ENCODE results near the gene TRABD2B.

TRABD2B gene

DNA sequence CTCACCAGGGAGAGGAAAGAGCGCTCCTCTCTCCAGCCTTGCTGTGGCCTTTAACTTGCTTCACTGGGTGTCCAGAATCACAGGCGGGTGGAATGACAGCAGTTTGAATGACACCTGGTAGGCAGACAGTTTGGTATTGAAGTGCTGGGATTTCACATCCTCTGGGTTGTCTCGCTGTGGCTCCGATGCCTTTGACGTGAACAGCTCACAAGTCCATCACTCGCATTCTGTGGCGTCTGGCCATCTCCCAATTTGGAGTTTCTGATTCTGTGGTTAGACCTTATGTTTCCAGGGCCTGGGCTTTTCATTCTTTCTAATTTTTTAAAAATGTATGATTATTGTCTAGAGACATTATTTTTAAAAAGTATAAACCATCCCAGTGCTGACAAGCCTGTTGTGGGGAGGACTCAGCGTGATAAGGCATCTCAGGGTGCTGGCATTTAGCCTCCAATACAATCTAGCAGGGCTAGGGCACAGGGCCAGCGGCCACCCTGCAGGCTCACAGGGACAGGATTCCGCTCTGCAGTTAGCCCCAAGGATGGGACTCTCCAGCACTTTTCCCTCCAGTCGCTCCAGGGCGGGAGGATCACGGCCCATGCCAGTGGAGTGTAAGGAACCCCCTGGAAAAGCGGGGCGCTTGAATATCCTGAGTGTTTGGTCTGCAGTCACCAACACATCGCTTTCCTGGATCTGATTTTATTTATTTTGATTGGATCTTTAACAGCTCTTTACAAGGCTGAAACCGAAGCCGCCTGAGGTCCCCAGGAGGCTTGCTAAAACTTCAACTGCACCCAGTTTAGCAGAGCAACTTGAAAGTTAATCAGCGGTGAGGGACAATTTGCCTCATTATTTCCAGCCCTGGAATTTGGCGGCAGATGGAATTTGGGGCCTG, 178.3 kb downstream of the TRABD2B start:
- DNase-seq, result peak; percentile 71

DNA sequence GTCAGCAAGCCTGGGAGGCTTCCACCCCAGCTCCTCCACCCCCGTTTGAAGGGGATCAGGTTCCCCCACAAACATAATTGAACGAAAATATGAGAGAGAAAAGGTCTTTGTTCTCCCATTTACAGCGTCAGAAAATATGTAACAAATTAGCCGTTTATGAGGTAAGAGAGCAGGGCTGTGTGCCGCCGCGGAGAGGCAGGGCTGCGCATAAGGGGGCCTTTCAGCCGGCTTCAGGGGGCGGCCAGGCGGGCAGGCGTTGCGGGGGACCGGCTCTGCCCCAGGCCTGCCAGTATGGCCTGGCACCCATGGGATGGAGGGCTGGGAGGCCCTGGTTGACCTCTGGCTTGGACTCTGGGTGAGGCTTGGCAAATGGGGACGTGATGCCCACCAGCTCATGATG, 179.3 kb downstream of the TRABD2B start:
- no peak for DNase-seq

DNA sequence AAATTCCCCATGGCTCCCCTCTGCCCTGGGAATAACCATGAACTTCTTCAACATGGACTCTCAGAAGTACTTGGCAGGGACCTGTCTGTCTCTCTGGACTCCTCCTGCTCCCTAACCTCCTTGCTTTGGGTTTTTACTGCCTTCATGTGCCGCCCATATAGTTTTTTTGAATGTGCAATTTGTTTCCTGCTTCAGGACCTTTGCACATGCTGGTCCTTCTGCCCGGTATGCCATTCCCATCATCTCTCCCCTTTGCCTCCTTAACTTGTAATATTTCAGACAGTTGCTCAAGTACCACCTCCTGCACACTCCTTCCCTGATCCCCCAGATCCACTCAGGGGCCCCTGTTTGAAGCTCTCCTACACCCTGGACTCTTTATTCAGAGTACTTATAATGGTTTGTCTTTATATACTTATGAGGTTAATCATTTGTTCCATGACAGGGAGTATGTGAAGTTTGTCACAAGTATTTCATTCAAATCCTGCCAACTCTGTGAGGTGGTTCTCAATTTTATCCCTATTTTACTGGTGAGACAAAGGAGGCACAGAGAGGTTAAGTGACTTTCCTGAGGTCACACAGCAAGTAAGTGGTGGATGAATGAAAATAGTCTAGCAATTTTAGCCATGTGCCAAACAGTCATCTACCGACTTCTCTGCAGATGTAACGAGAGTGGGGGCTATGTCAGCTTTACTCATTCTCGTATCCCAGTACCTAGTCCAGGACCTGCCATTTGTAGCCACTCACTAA, 180.7 kb downstream of the TRABD2B start:
- DNase-seq, result no peak

DNA sequence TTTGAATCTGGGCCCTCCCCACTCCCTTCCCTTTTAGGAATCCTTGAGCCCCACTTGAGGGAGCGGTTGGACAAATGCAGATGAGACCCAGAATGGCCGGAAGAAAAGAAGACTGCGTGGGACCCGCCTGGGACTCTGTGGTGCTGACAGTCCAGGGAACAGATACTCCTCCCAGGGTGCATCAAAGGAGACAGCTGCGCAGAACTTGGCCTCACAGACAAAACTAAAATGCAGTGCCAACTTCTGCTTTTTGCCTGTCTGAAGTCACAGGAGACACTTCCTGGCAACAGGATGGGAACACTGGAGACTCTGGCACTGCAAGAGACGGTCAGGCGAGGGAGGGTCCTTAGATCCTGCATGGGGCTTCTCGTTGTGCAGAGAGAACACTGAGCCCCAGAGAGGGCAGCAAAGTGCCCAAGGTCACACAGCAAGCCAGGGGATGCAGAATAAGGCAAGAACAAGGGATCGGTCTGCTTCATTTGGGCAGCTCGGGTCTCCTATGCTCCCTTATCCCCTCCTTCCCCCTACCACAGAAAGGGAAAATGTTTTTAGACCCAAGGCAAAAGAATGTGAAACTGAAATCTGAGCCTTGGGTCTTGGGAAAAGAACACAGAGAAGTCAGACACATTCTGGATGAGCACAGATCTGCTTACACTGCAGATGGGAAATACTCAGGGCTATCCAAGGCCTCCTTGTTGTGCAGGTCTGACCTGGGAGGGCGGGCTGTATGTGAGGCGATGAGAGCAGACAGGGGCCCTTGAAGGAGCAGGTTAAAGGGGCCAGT, 182.4 kb downstream of the TRABD2B start:
- no peak for DNase-seq

DNA sequence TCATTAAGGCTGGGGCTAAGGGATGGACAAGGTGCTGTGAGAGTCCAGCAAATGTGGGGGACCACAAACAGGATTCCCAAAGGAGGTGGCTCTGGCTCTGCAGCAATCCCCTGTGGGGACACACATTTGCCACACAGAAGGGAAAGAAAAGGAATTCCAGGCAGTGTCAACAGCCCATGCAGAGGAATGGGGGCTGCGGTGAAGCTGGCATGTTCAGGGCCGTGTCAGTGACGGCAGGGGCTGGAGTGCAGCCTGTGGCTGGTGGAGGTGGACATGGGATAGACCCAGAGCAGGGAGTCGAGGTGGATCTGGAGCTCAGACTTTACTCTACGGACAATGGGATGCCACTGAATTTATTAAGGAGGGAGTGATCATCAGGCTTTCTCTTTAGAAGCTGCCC, 183.2 kb downstream of the TRABD2B start:
- no peak for DNase-seq

DNA sequence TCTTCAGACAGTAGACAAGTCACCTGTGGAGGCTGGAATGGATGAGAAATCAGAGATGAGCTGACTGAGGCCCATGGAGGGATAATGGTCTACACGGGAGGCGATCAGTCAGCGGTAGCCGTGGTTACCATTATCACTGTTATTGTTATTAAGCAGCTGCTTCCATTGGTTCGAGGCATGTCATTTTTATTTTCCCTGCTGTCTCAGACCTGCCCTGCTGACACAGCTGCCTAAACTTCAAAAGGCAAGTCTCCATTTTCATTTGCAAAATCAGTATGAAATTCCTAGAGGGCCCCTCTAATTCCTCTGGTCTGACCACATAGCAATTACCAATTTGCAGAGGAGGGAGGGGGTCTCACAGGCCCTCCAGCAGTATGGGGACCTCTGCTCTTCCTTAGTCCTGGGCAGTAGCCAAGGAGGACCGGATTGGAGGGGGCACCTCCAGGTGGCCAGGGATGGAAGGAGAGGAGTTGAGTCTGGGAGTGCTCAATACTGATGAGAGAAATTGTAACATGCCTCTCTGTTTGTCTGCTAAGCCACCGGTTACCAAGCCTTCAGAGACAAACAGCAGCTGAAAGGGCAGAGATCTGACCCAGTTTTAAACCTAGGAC, 184.2 kb downstream of the TRABD2B start:
- DNase-seq, result no peak

DNA sequence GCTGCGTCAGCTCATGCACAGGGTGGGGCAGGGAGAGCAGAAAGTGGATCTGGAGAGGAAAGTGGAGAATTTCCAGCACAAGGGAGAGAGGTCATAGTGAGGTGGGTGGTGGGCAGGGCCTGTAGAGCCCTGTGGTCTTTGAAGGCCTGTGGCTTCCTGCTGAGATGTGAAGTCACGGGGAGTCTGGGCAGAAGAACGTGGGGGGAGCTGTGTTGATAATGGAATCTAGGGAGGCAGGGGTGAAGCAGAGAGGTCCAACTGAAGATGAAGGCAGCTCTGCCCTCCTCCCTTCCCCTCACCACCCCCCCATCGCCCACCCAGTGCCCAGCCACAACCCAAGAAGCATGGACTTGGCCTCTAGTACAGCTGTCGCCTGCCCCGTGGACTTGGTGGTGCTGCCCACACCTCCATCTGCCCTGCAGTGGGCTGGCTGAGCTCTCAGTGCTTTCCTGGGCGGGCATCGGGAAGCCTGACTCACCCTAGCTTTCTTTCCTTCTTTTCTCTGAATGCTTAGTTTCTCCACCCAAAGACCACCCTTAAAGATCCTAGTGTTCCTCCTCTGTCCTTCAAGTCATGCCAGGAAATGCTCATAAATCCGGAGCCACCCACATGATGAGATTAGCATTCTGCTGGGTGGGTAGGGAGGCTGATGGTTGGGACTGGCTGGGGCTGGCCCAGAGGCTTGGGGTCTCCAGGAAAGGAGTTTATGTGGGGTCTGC, 186.1 kb downstream of the TRABD2B start:
- no peak for DNase-seq

DNA sequence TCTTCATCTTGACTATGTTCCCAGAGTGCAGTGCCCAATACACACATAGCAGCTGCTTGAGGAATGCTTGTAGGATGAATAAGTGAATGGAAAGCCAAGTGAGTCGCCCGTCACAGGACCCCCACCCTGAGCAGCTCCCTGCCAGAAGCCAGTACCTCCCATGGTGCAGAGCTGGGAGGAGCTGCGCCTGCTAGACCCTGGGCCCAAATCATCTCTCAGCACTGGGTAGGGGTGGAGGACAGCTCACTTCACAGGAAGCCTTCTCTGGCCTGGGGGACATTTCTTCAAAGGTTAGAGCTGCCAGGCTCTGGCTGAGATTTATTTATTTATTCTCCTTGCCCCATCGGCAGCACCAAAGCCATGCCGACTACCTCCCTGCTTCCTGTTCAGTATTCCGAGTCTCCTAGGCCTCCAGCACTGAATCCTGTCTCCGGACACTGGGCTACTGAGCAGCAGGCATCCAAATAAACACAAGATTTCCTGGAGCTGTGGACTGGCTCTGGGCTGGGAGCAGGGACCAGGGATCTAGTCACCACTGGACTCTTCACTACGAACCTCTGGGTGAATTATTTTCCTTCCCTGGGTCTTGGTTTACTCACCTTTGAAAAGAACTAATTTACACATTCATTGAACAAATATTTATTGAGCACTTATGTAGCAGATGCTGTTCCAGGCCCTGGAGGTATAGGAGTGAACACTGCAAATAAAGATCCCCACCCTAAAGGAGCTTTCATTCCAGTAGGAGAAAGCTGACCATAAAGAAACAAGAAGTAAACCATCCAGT, 187.7 kb downstream of the TRABD2B start:
- peak; percentile 31 for DNase-seq

DNA sequence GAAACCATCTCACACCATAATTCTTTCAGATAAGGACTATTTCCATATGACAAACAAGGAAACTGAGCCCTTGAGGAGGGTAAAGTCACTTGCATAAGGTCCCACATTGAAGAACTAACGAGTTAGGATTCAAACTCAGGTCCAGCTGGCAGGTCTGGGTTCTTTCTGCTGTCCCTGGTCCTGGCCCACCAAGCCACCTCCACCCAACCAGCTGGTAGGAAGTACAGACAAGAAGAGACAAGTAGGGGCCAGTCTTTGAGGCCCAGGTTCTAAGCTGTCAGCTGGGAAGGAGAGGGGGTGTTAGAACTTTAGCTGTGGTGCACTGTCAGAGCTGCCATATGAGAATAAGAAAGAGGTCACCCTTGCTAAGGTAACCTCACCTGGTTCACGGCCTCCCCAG, 188.6 kb downstream of the TRABD2B start:
- DNase-seq, result no peak

DNA sequence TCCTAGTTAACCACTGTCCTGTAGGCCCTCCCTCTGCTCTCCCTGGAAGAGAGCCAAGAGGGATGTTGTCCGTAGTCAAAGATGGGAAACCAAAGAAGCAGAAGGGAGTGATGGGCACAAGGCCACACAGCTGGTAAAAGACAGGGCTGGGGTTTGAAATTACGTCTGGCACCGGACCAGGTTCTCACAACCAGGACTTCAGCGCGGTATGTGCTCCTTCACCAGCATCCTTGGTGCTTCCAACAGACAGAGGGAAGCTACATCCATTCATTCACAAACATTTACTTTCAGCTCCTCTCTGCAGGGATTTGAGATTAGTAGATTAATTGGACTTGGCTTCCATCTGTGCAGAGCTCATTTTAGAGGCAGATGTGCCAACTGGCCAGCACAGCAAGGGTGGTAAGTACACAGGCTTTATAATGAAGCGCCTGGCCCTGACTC, 191.2 kb downstream of the TRABD2B start:
- no peak for DNase-seq

DNA sequence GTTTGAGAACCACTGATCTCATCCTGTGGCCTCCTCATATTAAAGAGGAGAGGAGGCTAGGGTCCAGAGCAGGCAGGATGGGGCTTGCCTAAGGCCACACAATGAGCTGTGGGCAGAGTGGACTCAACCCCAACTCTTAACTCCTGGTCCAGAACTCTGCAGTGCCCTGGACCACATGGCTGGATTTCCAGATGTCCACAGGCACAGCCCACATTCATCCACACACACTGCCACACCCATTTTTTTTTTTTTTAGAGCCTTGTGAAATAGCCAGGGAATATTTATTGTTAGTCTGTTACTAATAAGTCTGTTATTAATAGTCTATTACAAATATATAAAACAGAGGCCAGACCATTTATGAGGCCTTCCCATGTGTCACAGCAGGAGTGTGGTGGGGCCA, 192.2 kb downstream of the TRABD2B start:
- DNase-seq, result no peak

DNA sequence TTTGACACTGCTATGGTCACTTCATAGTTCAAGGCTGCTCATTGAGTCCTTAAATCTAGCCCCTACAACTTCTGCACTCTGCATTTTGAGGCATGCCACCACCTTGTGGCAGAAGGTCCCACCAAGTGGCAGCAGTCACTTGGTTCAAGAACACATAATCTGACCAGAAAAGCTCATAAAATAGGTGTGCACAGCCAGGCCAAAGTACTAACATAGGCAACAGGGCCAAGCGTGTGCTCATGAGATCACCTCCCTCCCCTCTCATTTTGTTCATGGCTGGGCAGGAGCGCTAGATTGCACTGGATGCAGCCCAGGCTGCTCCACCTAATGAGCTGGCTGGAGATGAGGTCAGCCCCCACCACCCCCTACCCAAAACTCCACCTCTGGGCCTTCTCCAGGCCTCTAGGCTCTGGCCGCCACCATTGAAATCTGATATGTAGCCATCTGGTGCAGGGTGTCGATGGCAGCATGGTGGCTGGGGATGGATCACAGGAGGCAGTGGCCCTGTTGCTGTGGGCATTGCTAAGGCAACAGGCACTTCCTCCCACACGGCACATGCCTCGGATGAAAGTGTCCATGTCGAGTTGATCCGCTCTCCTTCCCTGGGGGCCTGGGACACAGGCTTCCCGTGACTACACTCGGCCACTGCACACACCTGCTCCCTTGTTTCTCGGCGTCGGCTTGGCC, 193.2 kb downstream of the TRABD2B start:
- no peak for DNase-seq

DNA sequence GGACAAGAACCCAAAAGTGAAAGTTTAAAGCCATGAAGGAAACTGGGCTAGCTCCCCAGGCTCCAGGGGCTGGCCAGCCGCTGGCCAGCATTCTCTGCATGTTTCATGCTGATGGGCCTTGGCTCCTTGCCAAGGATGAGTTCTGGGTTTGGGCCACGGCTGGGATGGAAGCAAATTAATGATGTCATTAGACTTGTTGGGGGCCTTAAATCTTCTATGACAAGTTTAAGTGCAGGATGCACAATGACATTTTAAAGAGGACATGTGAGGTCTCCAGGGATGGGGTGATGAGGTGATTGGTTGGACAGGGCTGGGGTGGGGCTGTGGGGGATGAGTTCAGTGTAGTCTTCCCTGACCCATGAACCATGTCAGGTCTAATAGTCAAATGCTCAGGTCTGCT, 199.6 kb downstream of the TRABD2B start:
- peak; percentile 28 for DNase-seq

DNA sequence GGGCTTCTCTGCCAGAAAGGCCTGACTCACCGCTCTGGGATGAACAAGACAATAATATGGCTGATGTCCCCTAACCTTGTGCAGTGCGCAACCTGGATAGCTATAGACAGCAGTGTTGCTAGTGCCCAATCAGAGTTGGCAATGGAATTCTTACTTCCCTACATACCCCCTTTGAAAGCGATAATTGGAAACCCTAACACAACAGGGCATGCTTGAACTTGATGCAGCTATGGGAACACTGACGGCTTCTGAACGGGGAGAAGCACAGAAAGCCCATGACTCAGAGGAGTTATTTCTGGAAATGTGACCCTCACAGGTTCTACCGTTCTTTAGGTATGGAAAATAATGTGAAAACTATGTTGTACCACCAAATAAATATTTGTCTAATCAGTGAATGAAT, 200.6 kb downstream of the TRABD2B start:
- DNase-seq, result no peak

DNA sequence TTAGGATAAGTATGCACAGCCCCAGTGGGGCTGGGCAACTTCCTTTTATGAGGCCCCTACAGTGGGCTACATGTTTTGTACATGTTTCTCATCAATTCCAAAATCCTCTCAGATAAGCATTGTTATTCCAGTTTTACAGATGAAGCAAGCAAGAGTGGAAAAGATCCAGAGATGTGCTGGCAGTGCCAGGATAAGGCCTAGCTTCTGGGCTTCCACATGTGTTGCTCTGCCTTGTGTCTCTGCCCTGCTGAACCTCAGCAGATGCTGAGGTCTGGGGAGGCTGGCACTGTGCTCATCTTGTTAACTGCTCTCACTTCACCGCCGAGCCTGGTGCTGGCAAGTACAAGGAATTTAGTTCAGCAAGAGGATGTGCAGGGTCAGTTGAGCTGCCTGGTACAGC, 202.1 kb downstream of the TRABD2B start:
- DNase-seq, result no peak

DNA sequence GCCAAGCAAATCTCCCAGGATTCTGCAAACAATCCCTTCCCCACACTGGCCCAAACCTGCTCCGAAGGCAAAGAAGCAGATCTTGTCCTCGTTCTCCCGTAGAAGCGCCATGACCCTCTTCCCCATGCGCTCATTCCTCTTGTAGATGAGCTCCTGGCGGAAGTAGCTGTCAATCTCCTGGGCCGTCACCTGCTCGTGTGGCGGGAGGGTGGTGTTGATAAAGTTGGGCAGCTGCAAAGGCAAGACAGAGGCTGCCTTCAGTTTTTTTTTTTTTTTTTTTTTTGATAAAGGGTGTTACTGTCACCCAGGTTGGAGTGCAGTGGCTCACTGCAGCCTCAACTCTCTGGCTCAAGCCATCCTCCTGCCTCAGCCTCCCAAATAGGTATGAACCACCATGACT, 202.7 kb downstream of the TRABD2B start:
- DNase-seq, result no peak

DNA sequence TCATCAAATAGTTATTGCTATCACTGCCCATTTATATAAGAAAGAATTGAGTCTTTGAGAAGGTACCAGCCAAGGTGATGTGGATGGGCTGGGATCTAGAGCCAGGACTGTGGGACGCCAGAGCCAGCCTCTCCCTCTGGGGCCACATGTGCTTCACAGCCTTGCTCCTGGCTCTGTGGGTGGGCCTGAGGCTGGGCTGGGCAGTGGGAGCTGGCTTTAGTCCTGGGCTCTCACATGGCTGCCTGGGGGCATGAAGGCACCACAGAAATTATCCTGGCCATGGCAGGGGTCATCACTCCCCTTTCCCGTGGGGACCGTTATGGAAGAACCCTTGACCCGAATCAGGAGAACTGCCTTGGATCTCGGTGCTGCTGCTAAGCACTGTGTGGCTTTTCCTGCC, 203.1 kb downstream of the TRABD2B start:
- no peak for DNase-seq

DNA sequence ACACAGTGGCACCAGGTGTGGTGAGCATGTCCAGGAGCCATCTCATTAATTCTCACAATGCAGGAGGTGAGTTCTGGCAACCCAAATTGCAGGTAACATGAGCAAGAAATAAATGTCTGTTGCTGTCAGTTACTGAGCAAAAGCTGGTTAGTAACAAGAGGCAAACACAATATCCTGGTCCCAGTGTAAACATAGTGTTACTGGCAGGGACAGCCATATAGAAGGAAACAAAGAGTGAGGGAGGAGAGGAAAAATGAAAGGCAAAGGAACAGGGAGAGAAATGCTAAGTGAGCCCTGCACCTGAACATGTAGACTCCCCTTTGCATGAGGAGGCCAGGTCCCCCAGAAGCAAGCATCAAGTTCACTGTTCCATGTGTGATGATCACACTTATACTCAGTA, 203.6 kb downstream of the TRABD2B start:
- no peak for DNase-seq

DNA sequence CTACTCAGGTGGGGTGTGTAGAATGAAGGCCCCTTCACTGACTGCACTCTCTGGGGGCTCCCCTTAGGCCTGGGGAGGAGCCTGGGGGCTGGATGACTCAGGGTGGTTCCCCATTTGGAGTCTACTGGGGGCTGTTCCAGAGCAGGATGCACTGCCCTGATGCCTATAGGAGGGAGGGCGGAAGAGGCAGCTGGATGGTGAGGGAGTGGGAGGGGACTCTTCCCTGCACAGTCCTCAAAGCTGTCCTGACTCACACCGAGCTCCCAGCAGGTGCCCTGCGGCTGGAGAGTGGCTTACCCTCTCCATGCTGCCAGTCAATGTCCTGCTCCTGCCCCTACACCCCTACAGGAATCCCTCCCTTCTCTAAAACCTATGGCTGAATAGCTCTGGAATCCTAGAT, 204.4 kb downstream of the TRABD2B start:
- no peak for DNase-seq

DNA sequence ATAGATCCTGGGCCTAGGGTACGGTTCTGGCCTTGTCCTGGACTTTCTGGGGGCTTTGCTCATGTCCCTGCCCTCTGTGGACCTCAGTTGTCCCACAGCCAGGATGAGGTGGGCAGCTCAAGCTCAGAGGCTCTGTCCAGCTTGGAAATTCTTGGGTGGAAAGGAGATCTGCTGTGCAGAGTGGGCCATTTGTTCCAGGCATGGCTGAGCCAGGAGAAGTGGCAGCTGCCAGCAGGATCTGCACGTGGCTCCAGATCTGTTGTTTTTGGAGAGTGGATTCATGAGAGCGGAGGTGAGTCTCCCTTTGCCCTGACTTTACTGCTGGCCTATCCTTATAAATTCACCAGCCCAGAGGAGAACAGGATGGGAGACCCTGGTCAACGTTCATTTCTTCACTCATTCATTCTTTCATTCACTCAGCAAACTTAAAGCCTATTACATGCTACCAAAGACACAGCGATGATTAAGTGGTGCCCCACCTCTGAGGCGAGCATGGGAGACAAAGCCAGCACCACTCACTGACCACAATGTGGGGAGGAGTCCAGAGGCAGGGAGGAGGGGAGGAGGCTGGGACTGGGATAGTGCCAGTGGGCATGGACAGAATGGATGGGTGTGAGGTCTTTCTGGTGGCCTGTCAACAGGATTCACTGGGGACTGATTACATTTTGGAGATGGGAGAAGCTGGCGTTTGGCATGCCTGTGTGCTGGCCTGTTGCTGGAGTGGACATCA, 205.1 kb downstream of the TRABD2B start:
- no peak for DNase-seq
